PC-9 (cell line): Measurements from ENCODE around the gene KRTAP10-1.

Source experiments
- EZH2 ChIP-seq: fragments of 200-600 bp; sonication (generic); IDR thresholded peaks from 2 replicates; pipeline ENCODE4 v1.8.0; 2017; ENCODE audit warnings: antibody characterized with exemption, low read depth
- TF ChIP-seq, protein P1 (sequence below): fragments of 200-600 bp; sonication (generic); conservative IDR thresholded peaks from 2 replicates; pipeline ENCODE4 v1.6.1; 2017; ENCODE audit warnings: mixed run types, antibody characterized with exemption, mild to moderate bottlenecking, moderate library complexity

DNA sequence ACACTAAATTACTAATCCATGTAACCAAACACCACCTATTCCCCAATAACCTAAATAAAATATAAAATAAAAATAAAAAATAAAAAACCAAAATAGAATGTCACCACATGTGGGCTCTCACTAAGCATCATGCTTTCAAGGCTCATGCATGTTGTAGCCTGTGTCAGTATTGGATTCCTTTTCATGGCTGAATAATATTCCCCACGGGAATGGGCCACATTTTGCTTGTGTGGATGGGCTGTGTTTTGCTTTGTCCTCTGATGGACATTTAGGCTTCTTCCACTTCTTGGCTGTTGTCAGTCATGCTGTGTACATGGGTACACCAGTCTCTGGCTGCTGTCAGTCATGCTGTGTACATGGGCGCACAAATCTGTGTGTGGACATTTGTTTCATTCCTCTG, 49.1 kb upstream of the KRTAP10-1 start:
- TF ChIP-seq, protein P1, sequence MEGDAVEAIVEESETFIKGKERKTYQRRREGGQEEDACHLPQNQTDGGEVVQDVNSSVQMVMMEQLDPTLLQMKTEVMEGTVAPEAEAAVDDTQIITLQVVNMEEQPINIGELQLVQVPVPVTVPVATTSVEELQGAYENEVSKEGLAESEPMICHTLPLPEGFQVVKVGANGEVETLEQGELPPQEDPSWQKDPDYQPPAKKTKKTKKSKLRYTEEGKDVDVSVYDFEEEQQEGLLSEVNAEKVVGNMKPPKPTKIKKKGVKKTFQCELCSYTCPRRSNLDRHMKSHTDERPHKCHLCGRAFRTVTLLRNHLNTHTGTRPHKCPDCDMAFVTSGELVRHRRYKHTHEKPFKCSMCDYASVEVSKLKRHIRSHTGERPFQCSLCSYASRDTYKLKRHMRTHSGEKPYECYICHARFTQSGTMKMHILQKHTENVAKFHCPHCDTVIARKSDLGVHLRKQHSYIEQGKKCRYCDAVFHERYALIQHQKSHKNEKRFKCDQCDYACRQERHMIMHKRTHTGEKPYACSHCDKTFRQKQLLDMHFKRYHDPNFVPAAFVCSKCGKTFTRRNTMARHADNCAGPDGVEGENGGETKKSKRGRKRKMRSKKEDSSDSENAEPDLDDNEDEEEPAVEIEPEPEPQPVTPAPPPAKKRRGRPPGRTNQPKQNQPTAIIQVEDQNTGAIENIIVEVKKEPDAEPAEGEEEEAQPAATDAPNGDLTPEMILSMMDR, result no peak
- TF ChIP-seq EZH2, result no peak
